HG02759 (cell line): Measurements from ENCODE around the gene ATXN2.

Experiments
- ATAC-seq: cut with Tn5 transposase; IDR thresholded peaks from one replicate; pipeline ENCODE4 v1.9.1; 2021; ENCODE audit warnings: mild to moderate bottlenecking, moderate library complexity; ENCODE audit not compliant: unreplicated experiment

The ATXN2 gene

GRCh38 chr12:111440152-111440551 is 159.0 kb downstream of the ATXN2 start:
- no peak for ATAC-seq

GRCh38 chr12:111439657-111440151 is 159.4 kb downstream of the ATXN2 start:
- no peak for ATAC-seq

- no peak for ATAC-seq
These were observed 160.6 kb downstream of the ATXN2 start for GRCh38 chr12:111438481-111438880.

- ATAC-seq = no peak
These were observed 161.2 kb downstream of the ATXN2 start for GRCh38 chr12:111437816-111438454.

- ATAC-seq = no peak
These were observed 162.3 kb downstream of the ATXN2 start for GRCh38 chr12:111436811-111437210.

- no peak for ATAC-seq
These were observed 162.8 kb downstream of the ATXN2 start for GRCh38 chr12:111436266-111436665.

- no peak for ATAC-seq
These were observed 163.4 kb downstream of the ATXN2 start for GRCh38 chr12:111435661-111436201.

- ATAC-seq = peak; percentile 73
These were observed 164.3 kb downstream of the ATXN2 start for GRCh38 chr12:111434680-111435338.

- no peak for ATAC-seq
These were observed 165.1 kb downstream of the ATXN2 start for GRCh38 chr12:111434049-111434448.

GRCh38 chr12:111431772-111432171 is 167.3 kb downstream of the ATXN2 start:
- ATAC-seq = no peak

GRCh38 chr12:111430433-111431353 is 168.4 kb downstream of the ATXN2 start:
- peak; percentile 30 for ATAC-seq

GRCh38 chr12:111429828-111430432 is 169.2 kb downstream of the ATXN2 start:
- no peak for ATAC-seq

- no peak for ATAC-seq
These were observed 170.4 kb downstream of the ATXN2 start for GRCh38 chr12:111428728-111429175.

GRCh38 chr12:111428081-111428727 is 170.9 kb downstream of the ATXN2 start:
- ATAC-seq = no peak

- ATAC-seq = no peak
These were observed 171.6 kb downstream of the ATXN2 start for GRCh38 chr12:111427417-111428074.

GRCh38 chr12:111426344-111427185 is 172.6 kb downstream of the ATXN2 start:
- ATAC-seq = no peak

- no peak for ATAC-seq
These were observed 173.5 kb downstream of the ATXN2 start for GRCh38 chr12:111425655-111426054.

- ATAC-seq = no peak
These were observed 174.3 kb downstream of the ATXN2 start for GRCh38 chr12:111424793-111425251.
